ENCODE measurements around the gene C1orf141.
"Not testable (repeated sequence)": the region's sequence is repeated elsewhere in the genome, so short reads cannot be mapped to it uniquely, and the experiment has no call there.

C1orf141 gene

GRCh38 chr1:67078291-67078690, 56.5 kb downstream of the C1orf141 start:
- DNase-seq, result no peak

- no peak for DNase-seq
Measured at GRCh38 chr1:67077593-67077992, 57.2 kb downstream of the C1orf141 start.

GRCh38 chr1:67072749-67073148, 62.0 kb downstream of the C1orf141 start:
- DNase-seq, result no peak

GRCh38 chr1:67067655-67068054, 67.1 kb downstream of the C1orf141 start:
- not testable (repeated sequence) for DNase-seq

- DNase-seq, result no peak
Measured at GRCh38 chr1:67062412-67062811, 72.4 kb downstream of the C1orf141 start.

- DNase-seq, result no peak
Measured at GRCh38 chr1:67061266-67061665, 73.5 kb downstream of the C1orf141 start.

GRCh38 chr1:67060811-67061218, 74.0 kb downstream of the C1orf141 start:
- no peak for DNase-seq

GRCh38 chr1:67059346-67059745, 75.4 kb downstream of the C1orf141 start:
- no peak for DNase-seq

GRCh38 chr1:67058761-67059160, 76.0 kb downstream of the C1orf141 start:
- no peak for DNase-seq

- DNase-seq, result no peak
Measured at GRCh38 chr1:67058242-67058641, 76.5 kb downstream of the C1orf141 start.

- peak; percentile 74 for DNase-seq
Measured at GRCh38 chr1:67053785-67054772, 80.7 kb downstream of the C1orf141 start, which contains the start of gene SLC35D1. TSS of gene SLC35D1 (minus strand) at chr1:67054148. CDS start at chr1:67054013, 135 bp downstream.

GRCh38 chr1:67053535-67053784, 81.3 kb downstream of the C1orf141 start:
- DNase-seq, result no peak

- DNase-seq, result no peak
Measured at GRCh38 chr1:67052741-67053534, 81.8 kb downstream of the C1orf141 start.

- DNase-seq, result no peak
Measured at GRCh38 chr1:67051196-67051595, 83.6 kb downstream of the C1orf141 start.

GRCh38 chr1:67044631-67045270, 90.0 kb downstream of the C1orf141 start:
- no peak for DNase-seq

- no peak for DNase-seq
Measured at GRCh38 chr1:67043366-67043765, 91.4 kb downstream of the C1orf141 start.

All from NCI-H1694 treated with DMSO at 0.1 percent for 48 hours (cell line).